NT2/D1 (cell line): Measurements from ENCODE around the gene CNPY3.

Source experiments
- DNase-seq: peaks from one replicate; pipeline ENCODE4 v3.0.0-alpha.2; 2011; ENCODE audit warnings: low read depth, low spot score
- H3K27me3 ChIP-seq: 2 replicates; pipeline ENCODE4 v1.6.0; 2011; ENCODE audit warnings: mild to moderate bottlenecking; ENCODE audit not compliant: insufficient read length, insufficient read depth
- H3K36me3 ChIP-seq: 2 replicates; pipeline ENCODE4 v1.6.1; 2011; ENCODE audit warnings: mild to moderate bottlenecking, low read length, mixed read lengths; ENCODE audit not compliant: insufficient read depth, insufficient read length
- H3K4me1 ChIP-seq: 2 replicates; pipeline ENCODE4 v1.5.1; 2011; ENCODE audit not compliant: insufficient read depth, insufficient read length
- H3K4me3 ChIP-seq: 2 replicates; pipeline ENCODE4 v1.5.1; 2011; ENCODE audit warnings: low read depth; ENCODE audit not compliant: insufficient read length
- H3K9ac ChIP-seq: 2 replicates; pipeline ENCODE4 v1.6.0; 2011; ENCODE audit warnings: low read depth; ENCODE audit not compliant: insufficient read length
- H3K9me3 ChIP-seq: 2 replicates; pipeline ENCODE4 v1.5.1; 2011; ENCODE audit warnings: mild to moderate bottlenecking, low read length; ENCODE audit not compliant: insufficient read depth
- SUZ12 ChIP-seq: IDR thresholded peaks from 2 replicates; pipeline ENCODE4 v1.6.1; 2011; ENCODE audit not compliant: insufficient read length, insufficient read depth; ENCODE audit errors: extremely low read depth
- YY1 ChIP-seq: IDR thresholded peaks from 2 replicates; pipeline ENCODE4 v1.6.1; 2011; ENCODE audit not compliant: insufficient read length, insufficient read depth
- ZNF274 ChIP-seq: IDR thresholded peaks from 2 replicates; pipeline ENCODE4 v1.6.1; 2011; ENCODE audit warnings: mild to moderate bottlenecking, low read depth, low read length

Gene CNPY3

GRCh38 chr6:42978487-42978838 is 49.2 kb downstream of the CNPY3 start:
- Histone ChIP-seq H3K27me3 (no peaks in the 10 kb centered on the region), H3K4me3 (peak overlapping the region; percentile 67), H3K4me1 (no peaks in the 10 kb centered on the region), H3K9ac (peak overlapping the region; percentile 91), H3K36me3 (peaks cover 15% of the 10 kb centered on the region), H3K9me3 (no peaks in the 10 kb centered on the region)
- TF ChIP-seq ZNF274 (no peak), SUZ12 (no peak), YY1 (no peak)
- DNase-seq = no peak

DNA sequence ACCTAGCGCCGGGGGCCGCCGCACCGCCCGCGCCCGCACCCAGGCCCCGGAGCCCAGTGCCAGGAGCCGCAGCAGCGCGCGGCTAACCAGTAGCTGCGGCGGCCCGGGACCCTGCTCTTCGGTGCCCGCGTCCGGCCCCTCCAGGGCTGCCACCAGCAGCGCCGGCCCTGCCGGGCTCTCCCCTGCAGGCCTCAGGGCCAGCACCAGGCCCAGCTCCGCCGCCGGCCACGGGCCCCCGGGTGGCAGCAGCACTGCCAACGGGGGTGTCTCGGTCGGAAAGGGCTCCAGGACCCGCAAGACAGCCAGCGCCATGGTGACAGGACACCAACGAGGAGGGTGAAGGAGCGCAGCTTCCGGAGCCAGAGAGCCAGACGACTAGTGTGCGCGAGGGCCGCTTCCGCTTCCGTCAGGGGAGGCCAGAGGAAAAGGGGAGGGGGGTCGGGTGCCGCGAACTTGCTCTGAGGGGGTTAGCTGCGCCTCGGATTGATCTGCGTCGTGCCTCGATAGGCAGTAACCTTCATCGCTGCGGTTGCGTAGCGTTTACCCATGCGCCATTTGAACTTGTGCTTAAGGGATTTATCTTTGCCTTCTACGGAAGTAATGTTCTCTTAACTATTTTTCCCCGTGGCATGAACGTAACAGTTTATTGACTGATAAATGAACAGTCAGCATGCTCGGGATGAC is 49.7 kb downstream of the CNPY3 start, which contains the start of gene PEX6:
Gene PEX6 (minus strand): TSS at position 343 of the 684 bp plus-strand sequence. CDS start 31 bp downstream, at position 312.
- peak; percentile 76 for DNase-seq
- H3K4me1 ChIP-seq = peaks cover 2% of the 10 kb centered on the region
- H3K4me3 ChIP-seq = peak within 1 kb of the TSS; percentile 67
- H3K36me3 ChIP-seq = peaks cover 10% of the 10 kb centered on the region
- no peaks in the 10 kb centered on the region for H3K9me3 ChIP-seq
- no peak for TF ChIP-seq YY1
- no peak for TF ChIP-seq ZNF274
- TF ChIP-seq SUZ12 = no peak
- H3K9ac ChIP-seq = peak within 1 kb of the TSS; percentile 91
- H3K27me3 ChIP-seq = no peaks in the 10 kb centered on the region

DNA sequence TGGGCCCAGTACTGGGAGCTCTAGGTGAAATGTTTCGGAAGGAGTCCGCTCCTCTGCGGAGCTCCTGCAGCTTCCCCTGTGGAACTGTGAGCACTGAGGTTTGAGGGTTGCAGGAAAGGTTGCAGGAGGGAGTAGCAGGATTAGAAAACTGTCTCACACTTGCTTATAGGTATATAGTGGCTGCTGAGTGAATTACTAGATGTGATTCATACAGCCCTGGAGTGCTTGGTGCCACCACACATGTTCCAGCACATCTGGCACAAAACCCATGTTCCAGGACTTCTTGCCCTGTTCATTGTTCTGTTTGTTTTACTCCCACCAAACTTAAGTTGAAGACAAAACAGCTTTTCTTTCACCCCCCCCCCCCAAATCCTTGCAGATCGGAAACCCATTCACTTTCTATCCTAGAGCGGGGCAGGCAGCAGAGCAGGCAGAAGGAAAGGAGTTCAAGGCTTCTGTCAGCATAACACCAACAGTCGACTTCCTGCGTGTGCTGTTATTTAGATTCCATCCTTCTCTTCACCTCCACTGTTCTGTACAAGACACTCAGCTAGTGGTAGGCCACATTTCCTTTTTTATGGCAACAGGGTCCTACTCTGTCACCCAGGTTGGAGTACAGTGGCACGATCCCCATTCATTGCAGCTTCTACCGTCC is 50.4 kb downstream of the CNPY3 start:
- H3K4me1 ChIP-seq = peaks cover 2% of the 10 kb centered on the region
- no peaks in the 10 kb centered on the region for H3K9me3 ChIP-seq
- H3K9ac ChIP-seq = peak overlapping the region; percentile 91
- H3K27me3 ChIP-seq = no peaks in the 10 kb centered on the region
- DNase-seq = no peak
- peaks cover 6% of the 10 kb centered on the region for H3K36me3 ChIP-seq
- TF ChIP-seq SUZ12 = no peak
- TF ChIP-seq YY1 = no peak
- no peak for TF ChIP-seq ZNF274
- H3K4me3 ChIP-seq = peak overlapping the region; percentile 67

DNA sequence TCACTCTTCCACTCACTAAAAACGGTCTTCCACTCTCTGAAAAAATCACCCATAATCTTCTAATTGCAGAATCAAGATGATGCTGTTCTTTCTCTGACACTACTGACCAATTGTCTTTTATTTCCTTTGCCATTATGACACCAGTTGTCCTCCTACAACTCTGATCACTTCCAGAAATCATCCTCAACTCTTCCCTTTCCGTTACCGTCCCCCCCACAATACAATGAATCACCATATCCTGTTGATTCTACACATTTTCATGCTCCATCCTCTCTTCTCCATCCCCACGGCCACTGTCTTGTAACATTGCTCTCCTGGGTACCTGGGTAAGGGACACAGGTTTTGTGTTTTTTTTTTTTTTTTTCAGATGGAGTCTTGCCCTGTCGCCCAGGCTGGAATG is 52.6 kb downstream of the CNPY3 start:
- H3K27me3 ChIP-seq = no peaks in the 10 kb centered on the region
- H3K4me1 ChIP-seq = peaks cover 5% of the 10 kb centered on the region
- no peak overlapping the region for H3K4me3 ChIP-seq
- H3K36me3 ChIP-seq = no peaks in the 10 kb centered on the region
- TF ChIP-seq SUZ12 (no peak), ZNF274 (no peak), YY1 (no peak)
- H3K9me3 ChIP-seq = no peaks in the 10 kb centered on the region
- no peak for DNase-seq
- H3K9ac ChIP-seq = no peak overlapping the region

DNA sequence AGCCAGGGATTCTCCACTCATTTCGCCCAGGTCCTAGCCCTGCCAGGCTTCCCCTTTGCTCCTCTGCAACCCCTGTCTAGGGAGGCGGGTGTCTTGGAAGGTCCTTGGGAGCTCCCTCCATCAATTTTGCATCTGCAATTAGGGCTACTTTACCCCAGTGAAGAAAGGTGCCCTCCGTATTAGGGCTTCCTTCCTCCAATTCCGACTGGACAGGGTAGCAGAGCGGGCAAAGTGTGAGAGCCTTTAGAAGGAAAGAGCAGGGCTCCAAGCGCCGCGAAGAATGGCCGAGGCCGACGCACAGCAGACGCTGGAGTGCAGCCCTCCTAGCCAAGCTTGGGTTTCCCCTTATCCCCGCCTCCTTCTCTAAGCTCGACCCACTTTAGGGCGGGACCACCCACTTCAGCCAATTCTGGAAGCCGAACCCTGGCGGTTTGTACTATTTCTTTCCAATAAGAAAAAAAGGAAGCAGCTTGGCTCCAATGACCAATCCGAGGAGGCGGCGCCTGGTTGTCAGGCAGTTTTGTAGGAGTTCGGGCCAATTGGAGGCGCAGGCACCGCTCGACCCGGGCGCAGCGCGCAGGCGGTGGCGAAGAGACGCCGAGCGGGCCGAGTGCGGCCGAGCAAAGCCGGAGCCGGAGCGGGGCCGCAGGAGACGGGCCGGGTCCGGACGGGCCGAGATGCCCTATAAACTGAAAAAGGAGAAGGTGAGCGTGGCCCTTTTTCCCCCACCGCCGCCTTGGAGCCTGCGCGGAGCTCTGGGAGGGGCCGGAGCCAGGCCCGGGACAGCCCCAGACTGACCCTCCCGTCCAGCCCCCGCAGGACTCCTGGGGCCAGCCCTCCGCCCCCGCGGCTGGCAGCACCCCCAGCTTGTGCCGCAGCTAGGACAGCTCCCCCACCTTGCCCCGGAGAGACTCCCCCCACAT is 55.0 kb downstream of the CNPY3 start, which contains the start of gene PPP2R5D:
Gene PPP2R5D (plus strand): TSS at position 570 of the 923 bp plus-strand sequence. CDS start 108 bp downstream, at position 678.
- H3K4me3 ChIP-seq = peak within 1 kb of the TSS; percentile 78
- TF ChIP-seq ZNF274 = no peak
- no peak for TF ChIP-seq SUZ12
- no peak for TF ChIP-seq YY1
- peak within 1 kb of the TSS; percentile 86 for H3K9ac ChIP-seq
- H3K27me3 ChIP-seq = no peaks in the 10 kb centered on the region
- DNase-seq = peak; percentile 96
- H3K9me3 ChIP-seq = no peaks in the 10 kb centered on the region
- H3K4me1 ChIP-seq = peaks cover 5% of the 10 kb centered on the region
- H3K36me3 ChIP-seq = peaks cover 13% of the 10 kb centered on the region

- peaks cover 20% of the 10 kb centered on the region for H3K36me3 ChIP-seq
- no peaks in the 10 kb centered on the region for H3K27me3 ChIP-seq
- peak overlapping the region; percentile 74 for H3K9ac ChIP-seq
- peak overlapping the region; percentile 78 for H3K4me3 ChIP-seq
- H3K9me3 ChIP-seq = no peaks in the 10 kb centered on the region
- TF ChIP-seq SUZ12 = no peak
- TF ChIP-seq ZNF274 = no peak
- TF ChIP-seq YY1 = no peak
- no peak for DNase-seq
- H3K4me1 ChIP-seq = peaks cover 5% of the 10 kb centered on the region
These were observed 55.7 kb downstream of the CNPY3 start for GRCh38 chr6:42984924-42985475.
